Epithelial cell of proximal tubule (primary cell): ENCODE measurements around the gene PACRG. TPM values are rescaled to one million over a fixed set of nuclear protein-coding genes. Genes with fewer than 3 reads are reported as not detected.

Experiments
- DNase-seq: peaks from one replicate; pipeline ENCODE4 v3.0.0-alpha.2; 2011; ENCODE audit warnings: low read depth
- H3K4me3 ChIP-seq: 2 replicates; pipeline ENCODE4 v1.5.1; 2011; ENCODE audit warnings: low read depth, mild to moderate bottlenecking, low read length
- CTCF ChIP-seq: conservative IDR thresholded peaks from 2 replicates; pipeline ENCODE4 v1.5.1; 2012; ENCODE audit warnings: low read depth, mild to moderate bottlenecking, low read length
- total RNA-seq: library from RNA; depleted of rRNA; stranded (reverse); fragments of >200 nt; gene quantifications from 2 replicates; pipeline ENCODE4 v1.2.3, GENCODE V29; 2015

PACRG gene
- total RNA-seq, 1 donor from 2014 or later: 0.12 TPM

GRCh38 chr6:163260111-163260895 is 532.5 kb downstream of the PACRG start:
- no peak for TF ChIP-seq CTCF
- DNase-seq: no peak
- H3K4me3 ChIP-seq: peak overlapping the region; percentile 26

- no peak overlapping the region for H3K4me3 ChIP-seq
- no peak for TF ChIP-seq CTCF
- DNase-seq: no peak
These were observed 533.1 kb downstream of the PACRG start for GRCh38 chr6:163260911-163261310.

GRCh38 chr6:163261361-163261760 is 533.6 kb downstream of the PACRG start:
- DNase-seq: no peak
- no peak for TF ChIP-seq CTCF
- no peak overlapping the region for H3K4me3 ChIP-seq

- TF ChIP-seq CTCF: no peak
- no peak for DNase-seq
These were observed 534.3 kb downstream of the PACRG start for GRCh38 chr6:163262080-163262479.

GRCh38 chr6:163263196-163263595 is 535.4 kb downstream of the PACRG start:
- H3K4me3 ChIP-seq: no peak overlapping the region
- no peak for DNase-seq
- TF ChIP-seq CTCF: no peak

More at GRCh38 chr6:163262080-163262479, 534.3 kb downstream of the PACRG start:
- no peak overlapping the region for H3K4me3 ChIP-seq

GRCh38 chr6:163263998-163264661 is 536.4 kb downstream of the PACRG start:
- no peak for DNase-seq
- no peak overlapping the region for H3K4me3 ChIP-seq
- no peak for TF ChIP-seq CTCF
